ENCODE results near the gene CDH16. TPM values are rescaled to one million over a fixed set of nuclear protein-coding genes. Genes with fewer than 3 reads are reported as not detected.

The CDH16 gene
- total RNA-seq, 1 experiment from 2014 or later: not detected

DNA sequence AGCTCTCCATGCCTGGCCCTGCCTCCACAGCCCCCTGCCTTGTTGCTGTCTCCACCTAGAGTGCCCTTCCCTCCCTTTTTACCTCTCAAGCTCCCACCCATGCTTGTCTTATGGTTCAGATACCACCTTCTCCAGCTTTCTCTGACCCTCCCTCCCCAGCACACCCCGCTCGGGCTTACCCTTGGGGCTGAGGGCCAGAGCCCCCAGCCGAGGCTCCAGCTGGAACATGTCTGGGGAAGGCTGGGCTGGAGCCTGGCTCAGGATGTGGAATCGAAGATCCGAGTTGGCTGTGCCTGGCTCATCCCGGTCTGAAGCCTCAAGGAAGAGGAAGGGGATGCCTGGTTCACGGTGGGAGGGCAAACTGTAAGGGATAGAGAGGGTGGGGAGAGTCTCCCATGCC lies 3.6 kb downstream of the CDH16 start:
- Histone ChIP-seq H3K4me3 (ENCODE audit: low read length) (no peak overlapping the region), H3K9me3 (ENCODE audit: low read length) (no peaks in the 10 kb centered on the region), H2AFZ (ENCODE audit: low read length) (no peak overlapping the region), H3K4me1 (ENCODE audit: low read length) (no peaks in the 10 kb centered on the region), H3K79me2 (ENCODE audit: low read length) (no peaks in the 10 kb centered on the region), H3K9ac (ENCODE audit: low read length) (no peak overlapping the region), H3K27me3 (ENCODE audit: low read length) (no peaks in the 10 kb centered on the region), H3K36me3 (ENCODE audit: insufficient read depth, low read length) (no peaks in the 10 kb centered on the region), H3K4me2 (ENCODE audit: low read depth, low read length, poor library complexity, severe bottlenecking) (no peak overlapping the region), H3K9me2 (replicated peaks; ENCODE audit: insufficient read depth, low read length) (no peaks in the 10 kb centered on the region), H3K27ac (ENCODE audit: low read length) (no peak overlapping the region), H4K20me1 (ENCODE audit: insufficient read depth, low read depth, low read length) (no peaks in the 10 kb centered on the region)
- no peak for DNase-seq

DNA sequence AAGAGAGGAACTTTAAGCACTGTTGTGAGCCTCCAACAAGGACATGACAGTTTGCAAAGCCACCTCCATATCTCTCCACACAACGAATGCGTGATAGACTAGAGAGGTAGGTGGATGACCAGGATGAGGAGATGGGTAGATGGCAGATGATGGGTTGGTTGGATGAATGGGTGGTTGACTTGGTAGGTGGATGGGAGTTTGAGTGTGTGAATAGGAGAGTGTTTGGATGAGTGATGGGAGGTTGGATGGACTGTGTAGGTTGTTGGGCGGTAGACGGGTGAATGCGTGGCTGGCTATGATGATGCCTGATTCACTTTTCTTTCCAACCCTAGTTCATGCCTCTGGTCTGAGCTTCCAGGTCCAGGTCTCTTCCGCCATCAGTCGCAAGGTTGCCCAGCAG lies 4.1 kb downstream of the CDH16 start:
- H3K4me3 ChIP-seq (ENCODE audit: low read length): no peak overlapping the region
- H3K27ac ChIP-seq (ENCODE audit: low read length): no peak overlapping the region
- no peak overlapping the region for H3K4me2 ChIP-seq (ENCODE audit: low read depth, low read length, poor library complexity, severe bottlenecking)
- H3K27me3 ChIP-seq (ENCODE audit: low read length): no peaks in the 10 kb centered on the region
- no peaks in the 10 kb centered on the region for H4K20me1 ChIP-seq (ENCODE audit: insufficient read depth, low read depth, low read length)
- no peaks in the 10 kb centered on the region for H3K9me2 ChIP-seq (replicated peaks; ENCODE audit: insufficient read depth, low read length)
- H3K9ac ChIP-seq (ENCODE audit: low read length): no peak overlapping the region
- H3K4me1 ChIP-seq (ENCODE audit: low read length): no peaks in the 10 kb centered on the region
- H3K9me3 ChIP-seq (ENCODE audit: low read length): no peaks in the 10 kb centered on the region
- no peaks in the 10 kb centered on the region for H3K79me2 ChIP-seq (ENCODE audit: low read length)
- no peak overlapping the region for H2AFZ ChIP-seq (ENCODE audit: low read length)
- no peaks in the 10 kb centered on the region for H3K36me3 ChIP-seq (ENCODE audit: insufficient read depth, low read length)
- DNase-seq: no peak

DNA sequence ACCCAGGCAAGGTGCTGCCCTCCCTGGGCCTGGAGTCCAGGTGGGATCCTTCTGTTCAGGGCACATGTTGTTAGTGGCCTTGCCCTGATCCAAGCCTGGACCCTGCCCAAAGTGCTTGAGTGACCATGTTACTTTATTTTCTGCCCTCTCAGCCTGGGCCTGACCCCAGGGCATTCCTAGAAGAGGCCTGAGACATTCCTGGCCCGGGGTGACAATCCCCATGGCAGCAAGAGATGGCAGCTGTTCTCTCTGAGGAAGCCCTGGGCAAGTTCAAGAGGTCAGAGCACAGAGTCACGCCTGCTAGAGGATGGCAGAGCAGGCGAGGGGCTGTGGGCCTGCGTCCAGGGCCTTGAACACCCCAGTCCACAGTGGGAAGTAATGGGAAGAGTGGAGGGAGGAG lies 5.0 kb downstream of the CDH16 start:
- H3K79me2 ChIP-seq (ENCODE audit: low read length): no peaks in the 10 kb centered on the region
- H3K9ac ChIP-seq (ENCODE audit: low read length): no peak overlapping the region
- H3K27ac ChIP-seq (ENCODE audit: low read length): no peak overlapping the region
- H3K4me3 ChIP-seq (ENCODE audit: low read length): no peak overlapping the region
- no peak for DNase-seq
- no peaks in the 10 kb centered on the region for H3K36me3 ChIP-seq (ENCODE audit: insufficient read depth, low read length)
- no peak overlapping the region for H2AFZ ChIP-seq (ENCODE audit: low read length)
- H3K9me3 ChIP-seq (ENCODE audit: low read length): no peaks in the 10 kb centered on the region
- H4K20me1 ChIP-seq (ENCODE audit: insufficient read depth, low read depth, low read length): no peaks in the 10 kb centered on the region
- no peak overlapping the region for H3K4me2 ChIP-seq (ENCODE audit: low read depth, low read length, poor library complexity, severe bottlenecking)
- H3K27me3 ChIP-seq (ENCODE audit: low read length): no peaks in the 10 kb centered on the region
- no peaks in the 10 kb centered on the region for H3K4me1 ChIP-seq (ENCODE audit: low read length)
- no peaks in the 10 kb centered on the region for H3K9me2 ChIP-seq (replicated peaks; ENCODE audit: insufficient read depth, low read length)

DNA sequence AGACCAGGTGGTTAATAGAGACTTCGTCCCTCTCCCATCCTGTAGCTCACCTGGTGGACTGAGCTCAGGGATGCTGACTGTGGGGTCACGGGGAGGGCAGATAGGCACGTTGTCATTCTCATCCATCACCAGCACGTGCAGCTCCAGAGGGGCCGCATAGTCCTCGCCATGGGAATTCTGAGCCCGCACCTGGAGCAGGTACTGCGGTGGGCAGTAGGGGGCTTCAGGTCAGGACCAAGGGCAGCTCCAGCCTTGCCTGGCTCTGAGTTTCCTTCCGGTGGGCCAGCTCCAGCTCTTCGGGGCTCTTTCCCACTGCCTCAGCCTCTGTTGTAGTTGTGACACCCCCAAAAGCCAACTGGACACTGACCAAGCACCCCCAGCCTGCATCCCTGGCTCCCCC lies 5.6 kb downstream of the CDH16 start:
- H4K20me1 ChIP-seq (ENCODE audit: insufficient read depth, low read depth, low read length): no peaks in the 10 kb centered on the region
- no peaks in the 10 kb centered on the region for H3K4me1 ChIP-seq (ENCODE audit: low read length)
- no peak for DNase-seq
- H3K79me2 ChIP-seq (ENCODE audit: low read length): no peaks in the 10 kb centered on the region
- no peak overlapping the region for H3K9ac ChIP-seq (ENCODE audit: low read length)
- no peaks in the 10 kb centered on the region for H3K36me3 ChIP-seq (ENCODE audit: insufficient read depth, low read length)
- no peak overlapping the region for H3K27ac ChIP-seq (ENCODE audit: low read length)
- no peak overlapping the region for H2AFZ ChIP-seq (ENCODE audit: low read length)
- no peaks in the 10 kb centered on the region for H3K9me2 ChIP-seq (replicated peaks; ENCODE audit: insufficient read depth, low read length)
- no peaks in the 10 kb centered on the region for H3K9me3 ChIP-seq (ENCODE audit: low read length)
- no peak overlapping the region for H3K4me3 ChIP-seq (ENCODE audit: low read length)
- no peak overlapping the region for H3K4me2 ChIP-seq (ENCODE audit: low read depth, low read length, poor library complexity, severe bottlenecking)
- H3K27me3 ChIP-seq (ENCODE audit: low read length): no peaks in the 10 kb centered on the region

DNA sequence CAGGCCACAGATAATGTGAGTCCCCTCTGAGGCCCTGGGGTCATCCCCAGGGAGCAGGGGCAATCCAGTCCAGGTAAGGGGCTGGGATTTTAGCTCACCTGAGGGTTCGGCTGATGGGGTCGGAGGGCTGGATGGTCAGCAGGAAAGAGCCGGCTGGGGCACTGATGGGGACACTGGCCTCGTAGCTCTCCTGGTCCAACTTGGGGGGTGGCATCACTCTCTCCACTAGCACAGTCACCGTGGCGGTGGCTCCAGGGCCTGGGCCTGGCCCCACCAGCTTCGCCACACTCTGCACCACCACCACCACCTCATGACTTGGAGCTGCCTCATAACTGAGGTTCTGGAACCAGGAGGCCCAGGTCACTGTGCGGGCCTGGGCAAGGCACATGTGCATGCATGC lies 6.9 kb downstream of the CDH16 start:
- Histone ChIP-seq H3K4me3 (ENCODE audit: low read length) (no peak overlapping the region), H3K9me2 (replicated peaks; ENCODE audit: insufficient read depth, low read length) (no peaks in the 10 kb centered on the region), H3K9me3 (ENCODE audit: low read length) (no peaks in the 10 kb centered on the region), H4K20me1 (ENCODE audit: insufficient read depth, low read depth, low read length) (no peaks in the 10 kb centered on the region), H3K36me3 (ENCODE audit: insufficient read depth, low read length) (no peaks in the 10 kb centered on the region), H2AFZ (ENCODE audit: low read length) (no peak overlapping the region), H3K4me1 (ENCODE audit: low read length) (no peaks in the 10 kb centered on the region), H3K79me2 (ENCODE audit: low read length) (no peaks in the 10 kb centered on the region), H3K9ac (ENCODE audit: low read length) (no peak overlapping the region), H3K27ac (ENCODE audit: low read length) (no peak overlapping the region), H3K4me2 (ENCODE audit: low read depth, low read length, poor library complexity, severe bottlenecking) (no peak overlapping the region), H3K27me3 (ENCODE audit: low read length) (no peaks in the 10 kb centered on the region)
- DNase-seq: no peak

DNA sequence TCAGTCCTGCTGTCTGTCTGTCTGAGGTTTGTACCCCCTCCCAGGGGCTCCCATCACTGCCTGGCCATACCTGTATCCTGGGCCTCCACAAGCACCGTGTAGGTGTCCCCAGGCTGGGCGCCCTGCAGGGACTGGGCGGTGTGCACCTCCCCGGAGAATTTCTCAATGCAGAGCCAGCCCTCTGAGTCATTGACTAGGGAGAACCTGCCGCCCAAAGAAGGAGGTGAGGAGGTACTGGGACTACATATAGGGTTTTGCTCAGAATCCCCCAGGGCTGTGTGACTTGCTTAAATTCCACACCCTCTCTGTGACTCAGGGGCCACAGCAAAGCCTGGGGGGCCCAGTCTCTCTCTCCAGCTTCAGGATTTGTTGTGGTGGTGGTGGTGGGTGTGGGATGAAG lies 7.6 kb downstream of the CDH16 start:
- Histone ChIP-seq H4K20me1 (ENCODE audit: insufficient read depth, low read depth, low read length) (no peaks in the 10 kb centered on the region), H3K36me3 (ENCODE audit: insufficient read depth, low read length) (no peaks in the 10 kb centered on the region), H3K4me1 (ENCODE audit: low read length) (no peaks in the 10 kb centered on the region), H3K4me2 (ENCODE audit: low read depth, low read length, poor library complexity, severe bottlenecking) (no peak overlapping the region), H3K79me2 (ENCODE audit: low read length) (no peaks in the 10 kb centered on the region), H3K27ac (ENCODE audit: low read length) (no peak overlapping the region), H3K9ac (ENCODE audit: low read length) (no peak overlapping the region), H3K4me3 (ENCODE audit: low read length) (no peak overlapping the region), H2AFZ (ENCODE audit: low read length) (no peak overlapping the region), H3K27me3 (ENCODE audit: low read length) (no peaks in the 10 kb centered on the region), H3K9me3 (ENCODE audit: low read length) (no peaks in the 10 kb centered on the region), H3K9me2 (replicated peaks; ENCODE audit: insufficient read depth, low read length) (no peaks in the 10 kb centered on the region)
- no peak for DNase-seq

DNA sequence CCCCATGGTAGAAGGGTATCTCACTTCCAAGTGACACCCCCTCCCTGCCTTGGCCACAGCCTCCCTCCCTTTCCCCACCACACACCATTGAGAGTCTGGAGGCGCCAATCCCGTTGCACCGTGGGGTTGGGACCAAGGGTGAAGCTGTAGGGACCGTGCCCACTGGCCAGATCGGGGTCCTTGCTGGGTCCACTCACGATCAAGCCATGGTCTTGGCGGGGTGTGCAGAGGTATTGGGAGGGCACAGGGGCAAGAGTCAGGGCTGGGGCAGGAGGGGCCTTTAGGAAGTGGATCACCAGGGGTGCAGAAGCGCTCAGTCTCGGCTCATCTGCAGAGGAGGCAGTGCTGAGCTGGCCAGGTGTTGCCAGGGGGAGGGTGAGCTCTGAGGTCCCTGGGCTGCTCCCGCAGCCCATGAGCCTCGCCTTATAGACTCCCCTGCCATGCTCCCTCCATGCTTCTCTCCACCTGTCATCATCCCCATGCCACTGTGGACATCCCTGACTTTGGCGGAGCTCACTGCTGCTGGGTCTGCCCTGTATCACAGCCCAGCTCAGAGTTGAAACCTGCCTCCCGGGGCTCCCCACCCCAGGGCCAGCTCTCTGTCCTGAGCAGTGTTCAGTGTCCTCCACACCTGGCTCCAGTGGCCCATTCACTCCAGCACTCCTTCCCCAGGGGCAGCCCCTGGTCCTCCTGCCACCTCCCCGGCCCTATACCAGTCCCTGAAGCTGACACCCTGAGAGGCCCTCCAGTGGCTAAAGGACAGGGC lies 8.3 kb downstream of the CDH16 start:
- no peak overlapping the region for H3K4me3 ChIP-seq (ENCODE audit: low read length)
- H3K36me3 ChIP-seq (ENCODE audit: insufficient read depth, low read length): no peaks in the 10 kb centered on the region
- no peak overlapping the region for H3K9ac ChIP-seq (ENCODE audit: low read length)
- no peak overlapping the region for H3K27ac ChIP-seq (ENCODE audit: low read length)
- no peaks in the 10 kb centered on the region for H3K9me3 ChIP-seq (ENCODE audit: low read length)
- H3K4me1 ChIP-seq (ENCODE audit: low read length): peaks cover 6% of the 10 kb centered on the region; the same call in 1 of the 2 replicates
- no peaks in the 10 kb centered on the region for H3K27me3 ChIP-seq (ENCODE audit: low read length)
- no peak overlapping the region for H2AFZ ChIP-seq (ENCODE audit: low read length)
- DNase-seq: no peak
- H3K9me2 ChIP-seq (replicated peaks; ENCODE audit: insufficient read depth, low read length): no peaks in the 10 kb centered on the region
- H3K79me2 ChIP-seq (ENCODE audit: low read length): no peaks in the 10 kb centered on the region
- no peaks in the 10 kb centered on the region for H4K20me1 ChIP-seq (ENCODE audit: insufficient read depth, low read depth, low read length)
- H3K4me2 ChIP-seq (ENCODE audit: low read depth, low read length, poor library complexity, severe bottlenecking): no peak overlapping the region

DNA sequence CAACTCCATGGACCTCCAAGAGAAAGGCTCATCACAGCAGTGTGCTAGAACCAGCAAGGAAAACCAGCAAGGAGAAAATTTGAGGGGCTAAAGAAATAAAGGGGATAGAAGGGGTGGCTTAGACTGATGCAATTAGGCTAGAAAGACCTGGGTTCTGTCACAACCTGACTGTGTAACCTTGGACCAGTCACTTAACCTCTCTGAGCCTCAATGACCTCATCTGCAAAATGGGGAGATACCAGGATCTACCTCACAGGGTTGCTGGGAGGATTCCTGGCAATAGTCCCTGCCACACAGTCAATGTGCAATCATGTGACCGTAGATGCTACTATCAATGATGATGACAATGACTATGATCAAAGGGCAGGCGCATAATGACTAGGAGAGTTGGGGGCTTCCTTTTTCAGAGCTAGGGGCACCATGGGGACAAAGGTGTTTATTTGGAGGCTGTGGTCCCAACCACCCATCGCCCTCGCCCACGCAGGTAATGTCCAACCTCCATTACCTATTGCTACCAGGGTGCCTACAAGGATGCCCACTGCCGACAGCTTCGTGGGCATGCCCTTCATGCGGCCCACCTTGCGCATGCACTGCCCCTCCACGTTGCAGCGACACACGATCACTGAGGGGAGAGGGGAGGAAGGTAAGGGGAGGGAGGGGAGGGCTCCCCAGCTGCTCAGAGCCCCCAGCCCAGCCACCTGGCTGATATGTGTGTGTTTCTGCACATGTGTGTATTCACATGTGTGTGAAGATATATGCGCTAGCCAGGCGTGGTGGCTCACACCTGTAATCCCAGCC lies 9.7 kb downstream of the CDH16 start:
- no peaks in the 10 kb centered on the region for H4K20me1 ChIP-seq (ENCODE audit: insufficient read depth, low read depth, low read length)
- H3K79me2 ChIP-seq (ENCODE audit: low read length): no peaks in the 10 kb centered on the region
- no peak overlapping the region for H3K4me2 ChIP-seq (ENCODE audit: low read depth, low read length, poor library complexity, severe bottlenecking)
- no peaks in the 10 kb centered on the region for H3K36me3 ChIP-seq (ENCODE audit: insufficient read depth, low read length)
- no peak overlapping the region for H2AFZ ChIP-seq (ENCODE audit: low read length)
- DNase-seq: no peak
- no peaks in the 10 kb centered on the region for H3K9me2 ChIP-seq (replicated peaks; ENCODE audit: insufficient read depth, low read length)
- H3K4me1 ChIP-seq (ENCODE audit: low read length): peaks cover 6% of the 10 kb centered on the region; the same call in 1 of the 2 replicates
- H3K9me3 ChIP-seq (ENCODE audit: low read length): no peaks in the 10 kb centered on the region
- H3K27ac ChIP-seq (ENCODE audit: low read length): no peak overlapping the region
- H3K9ac ChIP-seq (ENCODE audit: low read length): no peak overlapping the region
- no peaks in the 10 kb centered on the region for H3K27me3 ChIP-seq (ENCODE audit: low read length)
- no peak overlapping the region for H3K4me3 ChIP-seq (ENCODE audit: low read length)
